ENCODE results near the gene FMC1.
"Not testable (repeated sequence)": the region's sequence is repeated elsewhere in the genome, so short reads cannot be mapped to it uniquely, and the experiment has no call there.

Gene FMC1

GRCh38 chr7:139340808-139341057, 404 bp upstream of the FMC1 start:
- no peak for DNase-seq

GRCh38 chr7:139341776-139342226, 664 bp downstream of the FMC1 start:
- no peak for DNase-seq

GRCh38 chr7:139345042-139345441, 3.9 kb downstream of the FMC1 start:
- DNase-seq = no peak

GRCh38 chr7:139351027-139351426, 9.9 kb downstream of the FMC1 start:
- no peak for DNase-seq

- DNase-seq = no peak
Observed at GRCh38 chr7:139354729-139355128, 13.6 kb downstream of the FMC1 start.

GRCh38 chr7:139355320-139355719, 14.2 kb downstream of the FMC1 start:
- no peak for DNase-seq

- DNase-seq = not testable (repeated sequence)
Observed at GRCh38 chr7:139357729-139358506, 16.8 kb downstream of the FMC1 start.

GRCh38 chr7:139358541-139359365, 17.6 kb downstream of the FMC1 start:
- DNase-seq = peak; percentile 80

GRCh38 chr7:139359366-139360209, 18.5 kb downstream of the FMC1 start, which contains the start of gene LUC7L2:
TSS of gene LUC7L2 (plus strand) at chr7:139359894. CDS start at chr7:139360262, 368 bp downstream.
- peak; percentile 99 for DNase-seq

- peak; percentile 98 for DNase-seq
Observed at GRCh38 chr7:139360210-139360947, 19.2 kb downstream of the FMC1 start.

GRCh38 chr7:139360948-139361307, 19.8 kb downstream of the FMC1 start:
- no peak for DNase-seq

- DNase-seq = peak; percentile 36
Observed at GRCh38 chr7:139361523-139361922, 20.4 kb downstream of the FMC1 start.

GRCh38 chr7:139362302-139362701, 21.2 kb downstream of the FMC1 start:
- DNase-seq = peak; percentile 11

GRCh38 chr7:139362981-139363380, 21.8 kb downstream of the FMC1 start:
- DNase-seq = no peak

GRCh38 chr7:139365336-139365735, 24.2 kb downstream of the FMC1 start:
- no peak for DNase-seq

GRCh38 chr7:139366400-139366799, 25.3 kb downstream of the FMC1 start:
- no peak for DNase-seq

- peak; percentile 20 for DNase-seq
Observed at GRCh38 chr7:139367438-139368155, 26.5 kb downstream of the FMC1 start.

GRCh38 chr7:139370301-139370942, 29.3 kb downstream of the FMC1 start:
- DNase-seq = no peak

- DNase-seq = no peak
Observed at GRCh38 chr7:139370943-139371313, 29.8 kb downstream of the FMC1 start.

GRCh38 chr7:139374246-139374645, 33.1 kb downstream of the FMC1 start:
- DNase-seq = no peak

- peak; percentile 77 for DNase-seq
Observed at GRCh38 chr7:139382439-139382838, 41.3 kb downstream of the FMC1 start.
